AG09309 (cell line): ENCODE data around the gene L3MBTL4.

ENCODE experiments used
- DNase-seq: peaks from one replicate; pipeline ENCODE4 v3.0.0-alpha.2; 2010; ENCODE audit warnings: low read depth
- H3K4me3 ChIP-seq: 2 replicates; pipeline ENCODE4 v1.5.1; 2011; ENCODE audit warnings: mild to moderate bottlenecking, low read depth, low read length, moderate library complexity; ENCODE audit not compliant: control insufficient read depth
- TF ChIP-seq, protein P1 (sequence below): IDR thresholded peaks from 2 replicates; pipeline ENCODE4 v1.5.1; 2011; ENCODE audit warnings: mild to moderate bottlenecking, low read depth, low read length, inconsistent platforms; ENCODE audit not compliant: insufficient read depth, control insufficient read depth; ENCODE audit errors: missing control alignments

Gene L3MBTL4

DNA sequence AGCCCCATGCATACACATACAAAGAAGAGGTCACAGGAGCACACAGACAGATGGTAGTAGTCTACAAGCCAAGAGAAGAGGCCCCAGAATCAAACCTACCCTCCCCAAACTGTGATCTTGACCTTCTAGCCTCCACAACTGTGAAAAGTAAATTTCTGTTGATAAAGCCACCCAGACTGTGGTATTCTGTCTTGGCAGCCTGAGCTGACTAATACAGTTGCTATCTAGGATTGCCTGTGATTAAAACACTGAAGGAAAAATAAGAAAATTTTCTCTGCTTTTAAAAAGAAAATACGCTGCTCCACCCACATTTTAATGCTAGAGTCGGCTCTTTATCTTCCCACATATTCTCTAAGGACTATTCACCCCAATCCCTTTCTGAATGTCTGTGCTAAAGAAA, 375.7 kb downstream of the L3MBTL4 start:
- DNase-seq, result no peak
- no peak overlapping the region for H3K4me3 ChIP-seq
- TF ChIP-seq, protein P1, sequence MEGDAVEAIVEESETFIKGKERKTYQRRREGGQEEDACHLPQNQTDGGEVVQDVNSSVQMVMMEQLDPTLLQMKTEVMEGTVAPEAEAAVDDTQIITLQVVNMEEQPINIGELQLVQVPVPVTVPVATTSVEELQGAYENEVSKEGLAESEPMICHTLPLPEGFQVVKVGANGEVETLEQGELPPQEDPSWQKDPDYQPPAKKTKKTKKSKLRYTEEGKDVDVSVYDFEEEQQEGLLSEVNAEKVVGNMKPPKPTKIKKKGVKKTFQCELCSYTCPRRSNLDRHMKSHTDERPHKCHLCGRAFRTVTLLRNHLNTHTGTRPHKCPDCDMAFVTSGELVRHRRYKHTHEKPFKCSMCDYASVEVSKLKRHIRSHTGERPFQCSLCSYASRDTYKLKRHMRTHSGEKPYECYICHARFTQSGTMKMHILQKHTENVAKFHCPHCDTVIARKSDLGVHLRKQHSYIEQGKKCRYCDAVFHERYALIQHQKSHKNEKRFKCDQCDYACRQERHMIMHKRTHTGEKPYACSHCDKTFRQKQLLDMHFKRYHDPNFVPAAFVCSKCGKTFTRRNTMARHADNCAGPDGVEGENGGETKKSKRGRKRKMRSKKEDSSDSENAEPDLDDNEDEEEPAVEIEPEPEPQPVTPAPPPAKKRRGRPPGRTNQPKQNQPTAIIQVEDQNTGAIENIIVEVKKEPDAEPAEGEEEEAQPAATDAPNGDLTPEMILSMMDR, result no peak

GRCh38 chr18:6031442-6031841, 383.3 kb downstream of the L3MBTL4 start:
- no peak overlapping the region for H3K4me3 ChIP-seq
- TF ChIP-seq, protein P1, result no peak
- DNase-seq, result no peak

DNA sequence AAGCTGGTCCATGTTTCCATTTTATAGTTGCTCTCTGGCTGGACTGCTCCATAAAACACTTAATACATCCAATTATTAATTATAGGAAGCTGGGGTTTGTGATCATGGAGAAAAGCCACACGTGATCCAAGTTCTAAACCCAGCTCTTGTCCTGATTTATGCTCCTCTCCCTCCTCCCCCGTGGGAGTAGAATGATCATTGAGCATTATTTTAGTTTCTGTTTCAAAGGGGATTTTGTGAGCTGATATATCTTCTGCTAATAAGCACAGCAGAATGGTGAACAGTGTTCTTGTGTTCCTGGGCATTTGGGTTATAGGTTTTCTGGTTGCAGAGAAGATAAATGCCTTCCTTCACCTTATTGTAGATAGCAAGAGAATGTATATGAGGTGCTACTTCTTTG, 383.7 kb downstream of the L3MBTL4 start:
- no peak overlapping the region for H3K4me3 ChIP-seq
- DNase-seq, result no peak
- TF ChIP-seq, protein P1, result no peak

- no peak for DNase-seq
Measured at GRCh38 chr18:6024745-6025248, 389.9 kb downstream of the L3MBTL4 start.

GRCh38 chr18:6023551-6023950, 391.2 kb downstream of the L3MBTL4 start:
- no peak for DNase-seq
- H3K4me3 ChIP-seq, result no peak overlapping the region
- TF ChIP-seq, protein P1, result no peak

More at GRCh38 chr18:6024745-6025248, 389.9 kb downstream of the L3MBTL4 start:
- TF ChIP-seq, protein P1, result no peak
- H3K4me3 ChIP-seq, result no peak overlapping the region

DNA sequence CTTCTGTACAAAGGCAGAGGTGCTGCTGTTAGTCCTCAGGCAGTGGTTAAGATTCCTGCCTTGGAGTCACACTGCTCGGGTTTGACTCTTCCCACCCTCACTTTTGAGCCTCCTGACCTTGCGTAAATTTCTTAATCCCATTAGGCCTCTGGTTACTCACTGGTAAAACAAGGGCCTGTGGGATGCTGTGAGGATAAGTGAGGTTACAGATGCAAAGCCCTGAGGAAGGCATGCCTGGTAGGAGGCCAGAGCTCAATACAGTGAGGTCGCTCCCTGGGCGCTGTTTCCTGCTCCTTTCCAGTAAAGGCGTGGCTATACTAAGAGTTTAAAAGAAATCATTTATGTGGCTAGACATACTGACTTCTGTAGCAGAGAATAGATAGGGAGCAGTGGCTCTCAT, 391.9 kb downstream of the L3MBTL4 start:
- peak; percentile 14 for DNase-seq

More for the DNA sequence above, 391.9 kb downstream of the L3MBTL4 start:
- H3K4me3 ChIP-seq, result no peak overlapping the region
- TF ChIP-seq, protein P1, result no peak
